ENCODE results near the gene DHRS4L2. TPM values are rescaled to one million over a fixed set of nuclear protein-coding genes. Genes with fewer than 3 reads are reported as not detected.
"Not testable (repeated sequence)": the region's sequence is repeated elsewhere in the genome, so short reads cannot be mapped to it uniquely, and the experiment has no call there.

The DHRS4L2 gene
- total RNA-seq, 1 donor from 2014 or later: 19.0 TPM

- intact Hi-C loops (cut with micrococcal nuclease): not testable (repeated sequence)
Measured at GRCh38 chr14:24012726-24013273, 24.1 kb downstream of the DHRS4L2 start.

GRCh38 chr14:24013654-24014514, 25.2 kb downstream of the DHRS4L2 start:
- intact Hi-C loops (cut with micrococcal nuclease): loop anchor here (1.0 to 2.0 kb wide), 13 partner anchors 22 to 429 kb away; partner anchors contain the start of genes CARMIL3, EMC9, IRF9 and PCK2

- intact Hi-C loops (cut with micrococcal nuclease): loop anchor here (2.0 kb wide), 1 partner anchor 427 kb away; the partner anchor contains the start of gene SDR39U1
Measured at GRCh38 chr14:24015745-24016144, 27.0 kb downstream of the DHRS4L2 start.

- intact Hi-C loops (cut with micrococcal nuclease): not testable (repeated sequence)
Measured at GRCh38 chr14:24018978-24019377, 30.2 kb downstream of the DHRS4L2 start.

GRCh38 chr14:24019944-24020343, 31.2 kb downstream of the DHRS4L2 start:
- intact Hi-C loops (cut with micrococcal nuclease): not testable (repeated sequence)

GRCh38 chr14:24020520-24020919, 31.8 kb downstream of the DHRS4L2 start:
- intact Hi-C loops (cut with micrococcal nuclease): not testable (repeated sequence)

- intact Hi-C loops (cut with micrococcal nuclease): not testable (repeated sequence)
Measured at GRCh38 chr14:24024939-24025418, 36.2 kb downstream of the DHRS4L2 start.

GRCh38 chr14:24029687-24030086, 41.0 kb downstream of the DHRS4L2 start:
- intact Hi-C loops (cut with micrococcal nuclease): not testable (repeated sequence)

- intact Hi-C loops (cut with micrococcal nuclease): not testable (repeated sequence)
Measured at GRCh38 chr14:24031331-24031730, 42.6 kb downstream of the DHRS4L2 start.

GRCh38 chr14:24032727-24033418, 44.1 kb downstream of the DHRS4L2 start:
- intact Hi-C loops (cut with micrococcal nuclease): no loop called here

GRCh38 chr14:24035769-24036168, 47.0 kb downstream of the DHRS4L2 start:
- intact Hi-C loops (cut with micrococcal nuclease): loop anchor here (1.0 to 5.0 kb wide), 4 partner anchors 17 to 74 kb away; partner anchors contain the start of genes CARMIL3 and DHRS4L2

- intact Hi-C loops (cut with micrococcal nuclease): loop anchor here (1.0 to 5.0 kb wide), 4 partner anchors 16 to 73 kb away; partner anchors contain the start of genes CARMIL3 and DHRS4L2
Measured at GRCh38 chr14:24036169-24036962, 47.6 kb downstream of the DHRS4L2 start.

GRCh38 chr14:24036963-24037657, 48.4 kb downstream of the DHRS4L2 start:
- intact Hi-C loops (cut with micrococcal nuclease): loop anchor here (1.0 to 5.0 kb wide), 4 partner anchors 15 to 72 kb away; partner anchors contain the start of genes CARMIL3 and DHRS4L2

GRCh38 chr14:24037658-24038037, 48.9 kb downstream of the DHRS4L2 start:
- intact Hi-C loops (cut with micrococcal nuclease): loop anchor here (5.0 kb wide), 1 partner anchor 50 kb away; the partner anchor contains the start of gene DHRS4L2

GRCh38 chr14:24038686-24039085, 50.0 kb downstream of the DHRS4L2 start:
- intact Hi-C loops (cut with micrococcal nuclease): loop anchor here (5.0 kb wide), 1 partner anchor 51 kb away; the partner anchor contains the start of gene DHRS4L2

GRCh38 chr14:24040692-24041091, 52.0 kb downstream of the DHRS4L2 start:
- intact Hi-C loops (cut with micrococcal nuclease): no loop called here

GRCh38 chr14:24042746-24043145, 54.0 kb downstream of the DHRS4L2 start:
- intact Hi-C loops (cut with micrococcal nuclease): no loop called here

- intact Hi-C loops (cut with micrococcal nuclease): not testable (repeated sequence)
Measured at GRCh38 chr14:24049002-24049401, 60.3 kb downstream of the DHRS4L2 start.

GRCh38 chr14:24050753-24051152, 62.0 kb downstream of the DHRS4L2 start:
- intact Hi-C loops (cut with micrococcal nuclease): not testable (repeated sequence)
